Measurements from ENCODE around the gene RAPGEF3. TPM values are rescaled to one million over a fixed set of nuclear protein-coding genes. Genes with fewer than 3 reads are reported as not detected.

RAPGEF3 gene
- total and polyA plus RNA-seq, 9 of the 15 experiments (the other 6 are each of a cell fraction or from before 2014, with no cell fraction given): 0.03 to 0.78 (median 0.37) TPM; not detected in 1

GRCh38 chr12:47742253-47742825, 16.3 kb downstream of the RAPGEF3 start (continued):
- no peak for TF ChIP-seq ZNF407 (IDR thresholded peaks at IDR 0.05; ENCODE audit: low read depth)
- TF ChIP-seq RBM25 (IDR thresholded peaks at IDR 0.05; ENCODE audit: low read depth, low read length, severe bottlenecking): peak; percentile 90
- peak; percentile 75; the same call in 1 of the 2 replicates for TF ChIP-seq SMARCA5 (IDR thresholded peaks at IDR 0.05)
- TF ChIP-seq ZC3H4 (CRISPR knock-in tag; IDR thresholded peaks at IDR 0.05; ENCODE audit: borderline replicate concordance): no peak
- TF ChIP-seq SIN3B (IDR thresholded peaks at IDR 0.05; ENCODE audit: low read depth): no peak
- no peak for TF ChIP-seq ZBTB8A (IDR thresholded peaks at IDR 0.05; ENCODE audit: partially characterized antibody)
- TF ChIP-seq ZNF175 (CRISPR knock-in tag; IDR thresholded peaks at IDR 0.05; ENCODE audit: low read depth): no peak
- peak; percentile 38; the same call in 1 of the 2 replicates for TF ChIP-seq USF1 (CRISPR knock-in tag; IDR thresholded peaks at IDR 0.05)
- no peak for TF ChIP-seq RBM17 (IDR thresholded peaks at IDR 0.05; ENCODE audit: borderline replicate concordance, low read depth, low read length)
- TF ChIP-seq KLF10 (CRISPR knock-in tag; IDR thresholded peaks at IDR 0.05): no peak
- no peak for TF ChIP-seq ZNF668 (CRISPR knock-in tag; IDR thresholded peaks at IDR 0.05)
- no peak for TF ChIP-seq HOXB6 (CRISPR knock-in tag; IDR thresholded peaks at IDR 0.05; ENCODE audit: borderline replicate concordance)
- TF ChIP-seq HDAC1 (IDR thresholded peaks at IDR 0.05): no peak
- no peak for TF ChIP-seq DNMT1 (IDR thresholded peaks at IDR 0.05)
- no peak for TF ChIP-seq ZC3H8 (IDR thresholded peaks at IDR 0.05)
- peak; percentile 75 for TF ChIP-seq ZFP36 (IDR thresholded peaks at IDR 0.05; ENCODE audit: low read depth, low read length, partially characterized antibody)
- no peak for TF ChIP-seq FOS (IDR thresholded peaks at IDR 0.05; ENCODE audit: extremely low read depth, insufficient read length)
- TF ChIP-seq CC2D1A (IDR thresholded peaks at IDR 0.05): peak; percentile 88
- no peak for TF ChIP-seq CREBBP (IDR thresholded peaks at IDR 0.05; ENCODE audit: low read depth, low read length)
- TF ChIP-seq SNRNP70 (optimal IDR thresholded peaks at IDR 0.05; ENCODE audit: low read depth, low read length): no peak
- TF ChIP-seq ILK (tag; IDR thresholded peaks at IDR 0.05; ENCODE audit: borderline replicate concordance, low read depth): no peak
